GM12891 (cell line): ENCODE measurements around the gene KRT86.

ENCODE experiments used
- POLR2A ChIP-seq: IDR thresholded peaks from 2 replicates; pipeline ENCODE4 v1.6.1; 2011; ENCODE audit warnings: low read depth, low read length, control low read depth
- POLR2AphosphoS5 ChIP-seq: IDR thresholded peaks from 2 replicates; pipeline ENCODE4 v1.6.1; 2011; ENCODE audit warnings: low read depth, low read length, control low read depth
- TAF1 ChIP-seq: IDR thresholded peaks from 2 replicates; pipeline ENCODE4 v1.6.1; 2011; ENCODE audit warnings: low read depth, low read length, control low read depth

DNA sequence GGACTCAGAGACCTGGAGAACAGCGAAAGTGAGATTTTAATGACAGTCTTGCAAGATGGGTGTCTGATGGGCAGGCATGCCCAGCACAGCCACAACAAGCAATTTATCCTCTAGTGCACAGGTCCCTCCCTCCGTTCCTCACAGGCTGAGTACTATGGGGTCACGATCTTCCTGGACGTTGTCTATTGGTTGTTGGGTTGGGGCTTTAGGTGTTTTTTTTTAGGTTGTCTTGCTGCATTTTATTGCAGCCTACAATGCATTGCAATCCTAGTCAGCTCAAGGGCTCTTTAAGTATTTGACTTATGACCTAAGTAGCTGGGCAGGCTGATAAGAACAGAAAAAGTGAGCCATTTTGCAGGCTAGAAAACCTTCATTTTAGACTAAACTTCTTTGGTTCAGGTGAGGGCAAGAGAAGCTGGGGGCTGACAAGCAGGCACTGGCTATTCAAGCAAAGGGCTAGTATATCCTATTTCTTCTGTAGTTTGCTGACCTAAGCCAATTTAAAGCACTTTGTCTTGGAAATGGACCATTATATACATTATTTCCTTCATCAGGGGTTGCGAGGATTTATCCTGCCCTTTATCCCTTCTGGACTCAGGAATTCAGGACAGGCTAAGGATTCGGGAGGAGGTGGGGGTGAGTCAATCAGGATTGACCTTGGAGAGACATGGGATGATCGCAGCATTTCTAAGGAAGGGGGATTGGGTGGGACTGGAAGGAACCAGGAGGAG, 35.4 kb upstream of the KRT86 start:
- TF ChIP-seq POLR2A (no peak), POLR2AphosphoS5 (no peak), TAF1 (no peak)
